Fibroblast of lung (primary cell): ENCODE data around the gene PRDM16.

Source experiments
- CTCF ChIP-seq, 2 donors: IDR thresholded peaks in 1 of 2; conservative IDR thresholded peaks in 1 of 2; 1 replicate in 1 of 2; 2 replicates in 1 of 2; pipeline ENCODE4 v1.5.1; 2011 to 2012; ENCODE audit warnings: low read length in 2 of 2, control low read depth in 1 of 2, inconsistent platforms in 1 of 2, low read depth in 1 of 2, mild to moderate bottlenecking in 1 of 2
- EZH2 ChIP-seq: IDR thresholded peaks from 2 replicates; pipeline ENCODE4 v1.5.1; 2012; ENCODE audit warnings: low read length, control low read depth, mild to moderate bottlenecking; ENCODE audit errors: missing control alignments

GRCh38 chr1:3172431-3173380 lies 103.7 kb downstream of the PRDM16 start:
- TF ChIP-seq CTCF (conservative IDR thresholded peaks at IDR 0.05 in 1 of 2, IDR thresholded peaks at IDR 0.05 in 1 of 2; ENCODE audit: low read depth in 1 of 2, low read length in 2 of 2) (no peak), EZH2 (no peak)
